Activated B cell treated with CpG ODN at 0.5 μM for 24 hours (primary cell): ENCODE results near the gene C16orf74. TPM values are rescaled to one million over a fixed set of nuclear protein-coding genes. Genes with fewer than 3 reads are reported as not detected.

Experiments
- ATAC-seq: fragments of 200-7000 bp; cut with Tn5 transposase; one replicate; pipeline ENCODE4 v1.10.0; 2021; ENCODE audit warnings: low read depth, mild to moderate bottlenecking, moderate library complexity
- CTCF ChIA-PET: fragments of 350-600 bp; sonication (Branson Sonifier 250); formaldehyde crosslinking; loops from one replicate; lab custom pipeline; 2021; ENCODE audit warnings: antibody characterized with exemption; lab: Charles Lee
- POLR2A ChIA-PET: fragments of 350-600 bp; sonication (Branson Sonifier 250); formaldehyde crosslinking; loops from one replicate; lab custom pipeline; 2021; ENCODE audit warnings: antibody characterized with exemption; lab: Charles Lee
- DNase-seq: peaks from one replicate; pipeline ENCODE4 v3.0.0; 2022
- H3K27ac Mint-ChIP-seq: one replicate; pipeline ENCODE4 v1.8.0; 2020; ENCODE audit warnings: mixed read lengths
- H3K27me3 Mint-ChIP-seq: one replicate; pipeline ENCODE4 v1.8.0; 2021; ENCODE audit warnings: mixed read lengths
- H3K36me3 Mint-ChIP-seq: one replicate; pipeline ENCODE4 v1.8.0; 2021; ENCODE audit warnings: low read depth, mixed read lengths
- H3K4me1 Mint-ChIP-seq: one replicate; pipeline ENCODE4 v1.8.0; 2021; ENCODE audit warnings: mixed read lengths
- H3K4me3 Mint-ChIP-seq: one replicate; pipeline ENCODE4 v1.8.0; 2020; ENCODE audit warnings: mild to moderate bottlenecking, mixed read lengths
- H3K9me3 Mint-ChIP-seq: one replicate; pipeline ENCODE4 v1.8.0; 2020; ENCODE audit warnings: mixed read lengths
- intact Hi-C: fragments of 100-400 bp; cut with micrococcal nuclease; formaldehyde crosslinking; loops from one replicate; pipeline ENCODE4 v1.15.1; 2024
- total RNA-seq: library from RNA; stranded (reverse); gene quantifications from 2 replicates; pipeline ENCODE4 v1.2.3, GENCODE V29; 2022
- TF ChIP-seq, protein P1 (sequence below): fragments of 200-600 bp; IDR thresholded peaks from one replicate; pipeline ENCODE4 v1.8.0; 2022; ENCODE audit warnings: antibody characterized with exemption, mild to moderate bottlenecking

The C16orf74 gene
- total RNA-seq, 1 donor from 2014 or later = 18.3 TPM

DNA sequence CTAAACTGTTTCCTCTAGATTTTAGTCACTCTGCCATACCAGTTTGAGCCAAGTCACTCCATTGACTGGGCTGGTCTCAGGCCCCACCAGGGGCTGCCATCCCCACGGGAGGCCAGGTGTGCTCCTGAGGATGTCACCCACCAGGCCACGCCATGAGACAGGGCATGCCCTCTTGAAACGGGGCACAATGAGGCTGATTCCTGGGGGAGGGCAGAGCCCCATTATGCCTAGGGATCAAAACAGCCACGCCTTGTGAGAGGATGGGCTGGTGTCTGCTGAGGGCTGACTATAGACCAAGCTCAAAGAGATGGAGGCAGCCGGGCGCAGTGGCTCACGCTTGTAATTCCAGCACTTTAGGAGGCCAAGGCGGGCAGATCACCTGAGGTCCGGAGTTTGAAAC lies 83.6 kb downstream of the C16orf74 start:
- Mint-ChIP-seq H3K27ac (no peak overlapping the region), H3K4me3 (no peak overlapping the region), H3K27me3 (no peaks in the 10 kb centered on the region), H3K36me3 (peaks cover 95% of the 10 kb centered on the region), H3K4me1 (no peaks in the 10 kb centered on the region), H3K9me3 (no peaks in the 10 kb centered on the region)
- ATAC-seq (no peak), DNase-seq (no peak)
- POLR2A ChIA-PET = no interaction called here
- TF ChIP-seq, protein P1, sequence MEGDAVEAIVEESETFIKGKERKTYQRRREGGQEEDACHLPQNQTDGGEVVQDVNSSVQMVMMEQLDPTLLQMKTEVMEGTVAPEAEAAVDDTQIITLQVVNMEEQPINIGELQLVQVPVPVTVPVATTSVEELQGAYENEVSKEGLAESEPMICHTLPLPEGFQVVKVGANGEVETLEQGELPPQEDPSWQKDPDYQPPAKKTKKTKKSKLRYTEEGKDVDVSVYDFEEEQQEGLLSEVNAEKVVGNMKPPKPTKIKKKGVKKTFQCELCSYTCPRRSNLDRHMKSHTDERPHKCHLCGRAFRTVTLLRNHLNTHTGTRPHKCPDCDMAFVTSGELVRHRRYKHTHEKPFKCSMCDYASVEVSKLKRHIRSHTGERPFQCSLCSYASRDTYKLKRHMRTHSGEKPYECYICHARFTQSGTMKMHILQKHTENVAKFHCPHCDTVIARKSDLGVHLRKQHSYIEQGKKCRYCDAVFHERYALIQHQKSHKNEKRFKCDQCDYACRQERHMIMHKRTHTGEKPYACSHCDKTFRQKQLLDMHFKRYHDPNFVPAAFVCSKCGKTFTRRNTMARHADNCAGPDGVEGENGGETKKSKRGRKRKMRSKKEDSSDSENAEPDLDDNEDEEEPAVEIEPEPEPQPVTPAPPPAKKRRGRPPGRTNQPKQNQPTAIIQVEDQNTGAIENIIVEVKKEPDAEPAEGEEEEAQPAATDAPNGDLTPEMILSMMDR = no peak
- intact Hi-C loops = no loop called here
- CTCF ChIA-PET = no interaction called here

DNA sequence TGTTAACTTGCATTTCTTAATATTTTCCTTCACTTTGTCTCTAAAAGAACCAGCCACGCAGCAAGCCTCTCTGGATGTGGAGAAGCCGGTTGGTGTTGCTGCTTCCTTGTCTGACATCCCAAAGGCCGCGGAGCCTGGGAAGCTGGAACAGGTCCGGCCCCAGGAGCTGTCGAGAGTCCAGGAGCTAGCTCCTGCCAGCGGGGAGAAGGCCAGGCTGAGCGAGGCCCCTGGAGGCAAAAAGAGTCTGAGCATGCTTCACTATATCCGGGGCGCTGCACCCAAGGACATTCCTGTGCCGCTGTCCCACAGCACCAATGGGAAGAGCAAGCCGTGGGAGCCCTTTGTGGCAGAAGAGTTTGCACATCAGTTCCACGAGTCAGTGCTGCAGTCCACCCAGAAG lies 85.0 kb downstream of the C16orf74 start:
- Mint-ChIP-seq H3K27me3 (no peaks in the 10 kb centered on the region), H3K36me3 (peaks cover 91% of the 10 kb centered on the region), H3K4me1 (no peaks in the 10 kb centered on the region), H3K27ac (no peak overlapping the region), H3K9me3 (no peaks in the 10 kb centered on the region), H3K4me3 (no peak overlapping the region)
- POLR2A ChIA-PET = no interaction called here
- TF ChIP-seq, protein P1 = no peak
- CTCF ChIA-PET = no interaction called here
- intact Hi-C loops = no loop called here
- no peak for ATAC-seq
- no peak for DNase-seq

DNA sequence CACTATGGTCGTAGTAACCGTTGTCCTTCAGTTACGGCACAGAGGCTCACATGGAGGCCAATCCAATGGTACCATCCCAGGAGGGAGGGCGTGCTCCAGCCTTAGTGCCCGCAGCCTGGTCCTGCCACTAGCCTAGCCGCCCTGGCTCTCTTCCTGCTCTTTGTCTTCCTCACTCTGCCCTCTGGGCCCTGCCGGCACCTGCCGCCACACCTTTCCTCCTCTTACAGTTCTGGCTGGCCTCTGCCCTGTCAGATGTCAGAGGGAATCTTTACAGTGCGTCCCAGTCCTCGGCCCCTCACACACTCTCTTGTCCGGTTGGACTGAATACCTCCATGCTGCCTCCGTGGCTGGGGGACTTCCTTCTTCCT lies 85.5 kb downstream of the C16orf74 start:
- Mint-ChIP-seq H3K4me1 (no peaks in the 10 kb centered on the region), H3K27ac (no peak overlapping the region), H3K9me3 (no peaks in the 10 kb centered on the region), H3K4me3 (no peak overlapping the region), H3K36me3 (peaks cover 89% of the 10 kb centered on the region), H3K27me3 (no peaks in the 10 kb centered on the region)
- CTCF ChIA-PET = no interaction called here
- intact Hi-C loops = no loop called here
- POLR2A ChIA-PET = no interaction called here
- ATAC-seq (no peak), DNase-seq (no peak)
- TF ChIP-seq, protein P1 = no peak

DNA sequence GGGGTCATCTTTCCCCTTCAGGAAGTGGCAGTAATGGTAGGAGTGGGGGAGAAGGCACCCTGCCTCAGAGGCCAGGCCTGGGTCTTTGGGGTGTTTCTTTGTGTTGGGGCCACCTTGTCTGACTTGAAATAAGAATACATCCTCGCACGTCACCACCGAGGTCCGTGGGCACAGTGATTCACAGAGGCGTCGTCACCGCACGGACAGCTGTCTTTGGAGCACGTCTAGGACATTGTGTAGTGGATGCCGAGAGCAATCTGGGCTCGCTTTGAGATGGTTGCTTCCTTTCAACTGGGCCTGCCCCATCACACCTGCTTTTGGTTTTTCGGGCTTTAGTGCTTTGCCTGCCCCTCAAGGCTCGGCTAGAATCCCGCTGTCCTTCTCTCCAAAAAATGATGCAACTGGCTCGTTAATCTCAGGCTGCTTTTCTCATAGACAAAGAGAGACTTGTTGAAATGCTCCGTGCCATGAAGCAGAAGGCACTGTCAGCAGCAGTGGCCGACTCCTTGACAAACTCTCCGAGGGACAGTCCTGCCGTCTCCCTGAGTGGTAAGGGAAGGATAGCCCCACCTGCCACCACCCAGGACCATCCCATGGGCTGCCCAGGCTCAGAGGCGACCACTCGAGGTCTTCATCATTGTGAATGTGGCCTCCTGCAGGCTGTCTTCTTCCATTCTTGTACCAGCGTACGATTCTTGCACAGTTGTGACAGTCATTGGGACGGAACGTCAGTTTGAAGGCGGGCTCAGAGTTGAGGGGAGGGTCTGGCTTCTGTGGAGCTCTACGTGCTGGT lies 86.1 kb downstream of the C16orf74 start:
- Mint-ChIP-seq H3K27me3 (no peaks in the 10 kb centered on the region), H3K36me3 (peaks cover 85% of the 10 kb centered on the region), H3K27ac (no peak overlapping the region), H3K4me3 (no peak overlapping the region), H3K4me1 (no peaks in the 10 kb centered on the region), H3K9me3 (no peaks in the 10 kb centered on the region)
- intact Hi-C loops = no loop called here
- ATAC-seq (no peak), DNase-seq (no peak)
- POLR2A ChIA-PET = no interaction called here
- TF ChIP-seq, protein P1 = no peak
- CTCF ChIA-PET = no interaction called here

DNA sequence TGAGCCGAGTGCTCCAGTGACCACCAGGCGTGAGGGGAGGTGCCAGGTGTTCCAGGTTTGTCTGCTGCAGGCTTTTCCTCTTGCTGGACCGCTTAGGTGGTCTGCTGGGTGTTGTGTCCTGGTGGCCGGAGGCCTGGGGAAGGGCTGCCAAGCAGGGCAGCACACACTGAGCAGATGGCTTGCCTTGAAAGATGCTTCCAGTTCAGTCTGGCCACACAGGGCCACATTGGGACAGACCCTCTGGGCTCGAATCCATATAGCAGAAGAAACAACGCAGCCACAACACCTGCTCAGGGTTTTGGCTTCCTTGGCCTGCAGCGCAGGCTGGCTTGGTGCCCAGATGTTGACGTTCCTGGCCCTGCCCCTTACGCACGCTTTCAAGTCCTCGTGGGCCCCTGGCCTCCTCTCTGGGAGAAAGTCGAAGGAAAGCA lies 87.0 kb downstream of the C16orf74 start:
- TF ChIP-seq, protein P1 = no peak
- ChIA-PET POLR2A (no interaction called here), CTCF (no interaction called here)
- no peak overlapping the region for H3K27ac Mint-ChIP-seq
- H3K36me3 Mint-ChIP-seq = peaks cover 82% of the 10 kb centered on the region
- no peak for ATAC-seq
- no peaks in the 10 kb centered on the region for H3K27me3 Mint-ChIP-seq
- H3K4me1 Mint-ChIP-seq = no peaks in the 10 kb centered on the region
- no peak overlapping the region for H3K4me3 Mint-ChIP-seq
- no peaks in the 10 kb centered on the region for H3K9me3 Mint-ChIP-seq
- no peak for DNase-seq
- intact Hi-C loops = no loop called here
